KMS-11 (cell line): ENCODE measurements around the gene FBXO30.

Experiments used
- H2AFZ ChIP-seq: fragments of 200-600 bp; sonication (generic); 2 replicates; pipeline ENCODE4 v1.6.1; 2016; ENCODE audit warnings: antibody characterized with exemption, mixed run types, low read depth
- H3K27ac ChIP-seq: fragments of 200-600 bp; sonication (generic); 2 replicates; pipeline ENCODE4 v1.6.1; 2016; ENCODE audit warnings: mild to moderate bottlenecking, mixed run types
- H3K27me3 ChIP-seq: fragments of 200-600 bp; sonication (generic); 2 replicates; pipeline ENCODE4 v1.6.1; 2017; ENCODE audit warnings: mild to moderate bottlenecking, low read depth, mixed run types, moderate library complexity; ENCODE audit not compliant: insufficient read depth
- H3K36me3 ChIP-seq: fragments of 200-600 bp; sonication (generic); 2 replicates; pipeline ENCODE4 v1.6.1; 2017; ENCODE audit warnings: mild to moderate bottlenecking, mixed run types; ENCODE audit not compliant: insufficient read depth
- H3K4me1 ChIP-seq: fragments of 200-600 bp; sonication (generic); 2 replicates; pipeline ENCODE4 v1.6.1; 2016; ENCODE audit warnings: mild to moderate bottlenecking, low read depth, mixed run types; ENCODE audit not compliant: poor library complexity, severe bottlenecking
- H3K4me2 ChIP-seq: fragments of 200-600 bp; sonication (generic); 2 replicates; pipeline ENCODE4 v1.7.0; 2016; ENCODE audit warnings: mild to moderate bottlenecking, mixed run types
- H3K4me3 ChIP-seq: fragments of 200-600 bp; sonication (generic); IDR thresholded peaks from 2 replicates; pipeline ENCODE4 v1.6.1; 2017; ENCODE audit warnings: low read depth, low read length, mixed read lengths; ENCODE audit not compliant: insufficient read depth
- H3K79me2 ChIP-seq: fragments of 200-600 bp; sonication (generic); 2 replicates; pipeline ENCODE4 v1.6.1; 2016; ENCODE audit warnings: low read depth, mixed run types; ENCODE audit not compliant: insufficient read depth
- H3K9ac ChIP-seq: fragments of 200-600 bp; sonication (generic); 2 replicates; pipeline ENCODE4 v1.6.1; 2016; ENCODE audit warnings: mild to moderate bottlenecking, mixed run types
- H4K20me1 ChIP-seq: fragments of 200-600 bp; sonication (generic); 2 replicates; pipeline ENCODE4 v1.6.1; 2016; ENCODE audit warnings: mild to moderate bottlenecking, mixed run types; ENCODE audit not compliant: insufficient read depth
- TF ChIP-seq, protein P1 (sequence below): fragments of 200-600 bp; sonication (generic); conservative IDR thresholded peaks from 2 replicates; pipeline ENCODE4 v1.6.1; 2017; ENCODE audit warnings: low read depth, mild to moderate bottlenecking, antibody characterized with exemption, low read length, moderate library complexity, mixed read lengths

Gene FBXO30

GRCh38 chr6:145765449-145765848 is 49.1 kb downstream of the FBXO30 start:
- no peak overlapping the region for H2AFZ ChIP-seq
- TF ChIP-seq, protein P1, sequence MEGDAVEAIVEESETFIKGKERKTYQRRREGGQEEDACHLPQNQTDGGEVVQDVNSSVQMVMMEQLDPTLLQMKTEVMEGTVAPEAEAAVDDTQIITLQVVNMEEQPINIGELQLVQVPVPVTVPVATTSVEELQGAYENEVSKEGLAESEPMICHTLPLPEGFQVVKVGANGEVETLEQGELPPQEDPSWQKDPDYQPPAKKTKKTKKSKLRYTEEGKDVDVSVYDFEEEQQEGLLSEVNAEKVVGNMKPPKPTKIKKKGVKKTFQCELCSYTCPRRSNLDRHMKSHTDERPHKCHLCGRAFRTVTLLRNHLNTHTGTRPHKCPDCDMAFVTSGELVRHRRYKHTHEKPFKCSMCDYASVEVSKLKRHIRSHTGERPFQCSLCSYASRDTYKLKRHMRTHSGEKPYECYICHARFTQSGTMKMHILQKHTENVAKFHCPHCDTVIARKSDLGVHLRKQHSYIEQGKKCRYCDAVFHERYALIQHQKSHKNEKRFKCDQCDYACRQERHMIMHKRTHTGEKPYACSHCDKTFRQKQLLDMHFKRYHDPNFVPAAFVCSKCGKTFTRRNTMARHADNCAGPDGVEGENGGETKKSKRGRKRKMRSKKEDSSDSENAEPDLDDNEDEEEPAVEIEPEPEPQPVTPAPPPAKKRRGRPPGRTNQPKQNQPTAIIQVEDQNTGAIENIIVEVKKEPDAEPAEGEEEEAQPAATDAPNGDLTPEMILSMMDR, result no peak
- H4K20me1 ChIP-seq, result no peaks in the 10 kb centered on the region

GRCh38 chr6:145763742-145764141 is 50.9 kb downstream of the FBXO30 start:
- Histone ChIP-seq H3K27ac (no peak overlapping the region), H3K4me3 (no peak overlapping the region), H3K79me2 (no peaks in the 10 kb centered on the region), H4K20me1 (no peaks in the 10 kb centered on the region), H3K36me3 (no peaks in the 10 kb centered on the region), H3K9ac (no peak overlapping the region), H3K4me2 (no peak overlapping the region), H3K27me3 (no peaks in the 10 kb centered on the region), H3K4me1 (no peaks in the 10 kb centered on the region), H2AFZ (no peak overlapping the region)
- TF ChIP-seq, protein P1, result no peak

More at GRCh38 chr6:145765449-145765848, 49.1 kb downstream of the FBXO30 start:
- Histone ChIP-seq H3K4me1 (no peaks in the 10 kb centered on the region), H3K4me3 (no peak overlapping the region), H3K27ac (no peak overlapping the region), H3K79me2 (no peaks in the 10 kb centered on the region), H3K9ac (no peak overlapping the region), H3K4me2 (no peak overlapping the region), H3K36me3 (no peaks in the 10 kb centered on the region), H3K27me3 (no peaks in the 10 kb centered on the region)

GRCh38 chr6:145761584-145761983 is 53.0 kb downstream of the FBXO30 start:
- Histone ChIP-seq H3K27me3 (no peaks in the 10 kb centered on the region), H3K79me2 (no peaks in the 10 kb centered on the region), H4K20me1 (no peaks in the 10 kb centered on the region), H3K9ac (no peak overlapping the region), H3K27ac (no peak overlapping the region), H3K4me1 (peaks cover 6% of the 10 kb centered on the region), H3K36me3 (no peaks in the 10 kb centered on the region), H3K4me3 (no peak overlapping the region), H3K4me2 (no peak overlapping the region), H2AFZ (no peak overlapping the region)
- TF ChIP-seq, protein P1, result no peak

DNA sequence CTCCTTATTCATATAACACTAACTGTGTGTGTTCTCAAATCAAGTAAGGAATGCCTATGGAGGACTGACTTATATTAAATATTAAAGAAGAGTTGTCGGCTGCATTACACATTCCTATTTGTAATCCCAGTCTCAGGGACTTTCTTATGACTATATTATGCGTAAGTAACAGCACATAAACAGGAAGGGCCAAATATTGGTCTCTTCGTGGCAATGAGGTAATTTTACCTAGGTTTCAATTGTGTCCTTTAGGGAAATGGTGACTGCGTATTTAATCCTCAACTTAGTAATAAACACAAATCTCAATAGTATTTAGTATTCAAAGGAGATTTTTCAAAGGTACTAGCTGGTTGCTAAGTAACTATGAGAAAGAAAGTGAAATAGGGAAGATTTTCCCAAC is 56.5 kb downstream of the FBXO30 start:
- H3K27ac ChIP-seq, result no peak overlapping the region
- no peaks in the 10 kb centered on the region for H3K79me2 ChIP-seq
- H3K4me2 ChIP-seq, result no peak overlapping the region
- no peak overlapping the region for H3K9ac ChIP-seq
- no peak overlapping the region for H3K4me3 ChIP-seq
- TF ChIP-seq, protein P1, result no peak
- H3K36me3 ChIP-seq, result no peaks in the 10 kb centered on the region
- peaks cover 17% of the 10 kb centered on the region for H3K4me1 ChIP-seq
- H3K27me3 ChIP-seq, result no peaks in the 10 kb centered on the region
- H4K20me1 ChIP-seq, result no peaks in the 10 kb centered on the region
- H2AFZ ChIP-seq, result no peak overlapping the region
